WI38 (cell line): ENCODE results near the gene VEGFA.

Experiments used
- H3K4me3 ChIP-seq: 2 replicates; pipeline ENCODE4 v1.5.1; 2011; ENCODE audit warnings: low read depth, mild to moderate bottlenecking, control low read depth, low read length
- TF ChIP-seq, protein P1 (sequence below): IDR thresholded peaks from 2 replicates; pipeline ENCODE4 v1.5.1; 2012; ENCODE audit warnings: low read depth, mild to moderate bottlenecking, control low read depth, low read length

Gene VEGFA

GRCh38 chr6:43743682-43744381 lies 26.2 kb upstream of the VEGFA start:
- no peak overlapping the region for H3K4me3 ChIP-seq
- TF ChIP-seq, protein P1, sequence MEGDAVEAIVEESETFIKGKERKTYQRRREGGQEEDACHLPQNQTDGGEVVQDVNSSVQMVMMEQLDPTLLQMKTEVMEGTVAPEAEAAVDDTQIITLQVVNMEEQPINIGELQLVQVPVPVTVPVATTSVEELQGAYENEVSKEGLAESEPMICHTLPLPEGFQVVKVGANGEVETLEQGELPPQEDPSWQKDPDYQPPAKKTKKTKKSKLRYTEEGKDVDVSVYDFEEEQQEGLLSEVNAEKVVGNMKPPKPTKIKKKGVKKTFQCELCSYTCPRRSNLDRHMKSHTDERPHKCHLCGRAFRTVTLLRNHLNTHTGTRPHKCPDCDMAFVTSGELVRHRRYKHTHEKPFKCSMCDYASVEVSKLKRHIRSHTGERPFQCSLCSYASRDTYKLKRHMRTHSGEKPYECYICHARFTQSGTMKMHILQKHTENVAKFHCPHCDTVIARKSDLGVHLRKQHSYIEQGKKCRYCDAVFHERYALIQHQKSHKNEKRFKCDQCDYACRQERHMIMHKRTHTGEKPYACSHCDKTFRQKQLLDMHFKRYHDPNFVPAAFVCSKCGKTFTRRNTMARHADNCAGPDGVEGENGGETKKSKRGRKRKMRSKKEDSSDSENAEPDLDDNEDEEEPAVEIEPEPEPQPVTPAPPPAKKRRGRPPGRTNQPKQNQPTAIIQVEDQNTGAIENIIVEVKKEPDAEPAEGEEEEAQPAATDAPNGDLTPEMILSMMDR = no peak

GRCh38 chr6:43744491-43744890 lies 25.5 kb upstream of the VEGFA start:
- H3K4me3 ChIP-seq = no peak overlapping the region
- TF ChIP-seq, protein P1 = no peak

GRCh38 chr6:43744931-43745727 lies 24.9 kb upstream of the VEGFA start:
- no peak overlapping the region for H3K4me3 ChIP-seq
- TF ChIP-seq, protein P1 = no peak

- H3K4me3 ChIP-seq = no peak overlapping the region
- TF ChIP-seq, protein P1 = no peak
These were observed 23.9 kb upstream of the VEGFA start for GRCh38 chr6:43746071-43746470.

DNA sequence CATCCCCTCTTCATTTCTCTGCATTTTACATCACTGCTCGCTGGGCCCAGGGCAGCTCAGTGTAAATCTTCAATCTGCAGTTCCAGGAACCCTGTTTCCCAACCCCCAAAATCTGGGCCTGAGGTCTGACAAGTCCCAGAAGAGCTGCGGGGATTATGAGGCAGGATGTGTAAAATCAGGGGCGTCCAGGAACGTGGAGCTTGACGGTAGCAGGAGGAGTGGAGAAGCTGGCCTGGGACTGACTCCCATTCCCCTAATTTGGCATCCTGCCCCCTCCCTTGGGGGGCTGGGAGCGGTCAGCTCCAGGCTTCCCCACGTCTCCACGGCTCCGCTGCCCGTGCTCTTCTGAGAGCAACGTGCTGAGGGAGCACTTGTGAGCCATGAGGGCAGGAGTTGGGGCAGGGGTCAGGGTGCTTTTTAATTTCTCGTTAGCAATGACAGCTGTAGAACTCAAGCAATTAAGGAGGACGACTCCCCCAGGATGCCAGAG lies 23.4 kb upstream of the VEGFA start:
- TF ChIP-seq, protein P1 = no peak
- no peak overlapping the region for H3K4me3 ChIP-seq

GRCh38 chr6:43747784-43748183 lies 22.2 kb upstream of the VEGFA start:
- no peak overlapping the region for H3K4me3 ChIP-seq
- TF ChIP-seq, protein P1 = no peak

DNA sequence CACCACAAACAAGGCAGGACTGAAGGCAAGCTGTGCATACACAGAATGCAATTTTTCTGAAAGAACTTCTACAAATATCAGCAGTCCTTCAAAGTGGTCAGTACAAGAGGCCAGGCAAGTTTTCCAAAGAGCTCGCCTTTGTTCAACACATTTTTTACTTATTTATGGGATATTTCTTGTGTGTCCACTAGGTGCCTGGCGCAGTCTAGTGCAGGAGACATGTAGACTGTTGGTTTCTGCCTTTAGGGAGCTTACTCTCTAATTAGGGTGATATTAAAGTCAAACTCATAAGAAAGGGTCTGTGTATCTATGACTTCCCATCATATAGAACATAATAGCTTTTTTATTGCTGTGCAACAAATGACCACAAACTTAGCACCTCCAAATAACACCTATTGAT lies 21.2 kb upstream of the VEGFA start:
- no peak overlapping the region for H3K4me3 ChIP-seq
- TF ChIP-seq, protein P1 = no peak
